SK-N-SH (cell line): ENCODE measurements around the gene NELFB.
"Not testable (repeated sequence)": the region's sequence is repeated elsewhere in the genome, so short reads cannot be mapped to it uniquely, and the experiment has no call there.

Experiments used
- CTCF ChIP-seq: fragments of 200-600 bp; sonication (generic); IDR thresholded peaks from 2 replicates; pipeline ENCODE4 v1.6.1; 2017; ENCODE audit warnings: antibody characterized with exemption, mild to moderate bottlenecking, moderate library complexity
- EZH2phosphoT487 ChIP-seq: fragments of 200-600 bp; sonication (generic); IDR thresholded peaks from 2 replicates; pipeline ENCODE4 v1.6.1; 2017; ENCODE audit warnings: low read depth, mixed run types, mild to moderate bottlenecking, antibody characterized with exemption, moderate library complexity, borderline replicate concordance
- GABPA ChIP-seq: IDR thresholded peaks from 2 replicates; pipeline ENCODE4 v1.4.0; 2012; ENCODE audit warnings: low read depth, mild to moderate bottlenecking
- JUND ChIP-seq: IDR thresholded peaks from 2 replicates; pipeline ENCODE4 v1.4.0; 2012
- MXI1 ChIP-seq: IDR thresholded peaks from 2 replicates; pipeline ENCODE4 v1.6.1; 2012; ENCODE audit warnings: mild to moderate bottlenecking, low read depth, low read length, improper control_type of control experiment
- PBX3 ChIP-seq: IDR thresholded peaks from 2 replicates; pipeline ENCODE4; 2012
- POLR2AphosphoS5 ChIP-seq: IDR thresholded peaks from 2 replicates; pipeline ENCODE4 v1.6.1; 2012; ENCODE audit warnings: low read depth, low read length
- RAD21 ChIP-seq: IDR thresholded peaks from 2 replicates; pipeline ENCODE4 v1.6.1; 2012; ENCODE audit warnings: mild to moderate bottlenecking, low read length
- RFX5 ChIP-seq: IDR thresholded peaks from 2 replicates; pipeline ENCODE4 v1.6.1; 2012; ENCODE audit warnings: mild to moderate bottlenecking, improper control_type of control experiment, low read length
- USF1 ChIP-seq: IDR thresholded peaks from 2 replicates; pipeline ENCODE4 v1.4.0; 2012; ENCODE audit warnings: low read depth, borderline replicate concordance
- USF2 ChIP-seq: fragments of 150-350 bp; IDR thresholded peaks from 2 replicates; pipeline ENCODE4 v1.6.1; 2017; ENCODE audit warnings: antibody characterized with exemption, low read length, low read depth, borderline replicate concordance
- YY1 ChIP-seq: IDR thresholded peaks from 2 replicates; pipeline ENCODE4 v1.4.0; 2012; ENCODE audit warnings: low read depth, mild to moderate bottlenecking
- TF ChIP-seq, protein P1 (sequence below): IDR thresholded peaks from 2 replicates; pipeline ENCODE4 v1.4.0; 2012; ENCODE audit warnings: low read depth

- not testable (repeated sequence) for TF ChIP-seq USF2, MXI1, POLR2AphosphoS5, RAD21, CTCF, USF1, PBX3, EZH2phosphoT487, RFX5, JUND, GABPA, YY1
- TF ChIP-seq, protein P1, sequence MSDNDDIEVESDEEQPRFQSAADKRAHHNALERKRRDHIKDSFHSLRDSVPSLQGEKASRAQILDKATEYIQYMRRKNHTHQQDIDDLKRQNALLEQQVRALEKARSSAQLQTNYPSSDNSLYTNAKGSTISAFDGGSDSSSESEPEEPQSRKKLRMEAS, result not testable (repeated sequence)
Observed at GRCh38 chr9:137243266-137243625, 11.9 kb upstream of the NELFB start.
